Activated CD8-positive, alpha-beta memory T cell treated with anti-CD3 and anti-CD28 coated beads, Interleukin-2, amount 50 U/mL, for 1 hour (primary cell): Measurements from ENCODE around the gene EPHB2.

ENCODE experiments used
- DNase-seq: peaks from one replicate; pipeline ENCODE4 v3.0.0-alpha.2; 2020; ENCODE audit errors: extremely low read depth

Gene EPHB2

GRCh38 chr1:22857661-22858060 is 147.0 kb downstream of the EPHB2 start:
- no peak for DNase-seq

GRCh38 chr1:22860414-22860800 is 149.8 kb downstream of the EPHB2 start:
- DNase-seq = no peak

GRCh38 chr1:22860883-22861385 is 150.3 kb downstream of the EPHB2 start:
- DNase-seq = no peak

GRCh38 chr1:22861764-22862440 is 151.3 kb downstream of the EPHB2 start:
- no peak for DNase-seq

- DNase-seq = no peak
Measured at GRCh38 chr1:22862752-22863151, 152.1 kb downstream of the EPHB2 start.

GRCh38 chr1:22863766-22864165 is 153.1 kb downstream of the EPHB2 start:
- DNase-seq = no peak

GRCh38 chr1:22864886-22865285 is 154.2 kb downstream of the EPHB2 start:
- no peak for DNase-seq

- DNase-seq = no peak
Measured at GRCh38 chr1:22865736-22866135, 155.1 kb downstream of the EPHB2 start.

- DNase-seq = no peak
Measured at GRCh38 chr1:22866868-22867267, 156.2 kb downstream of the EPHB2 start.

GRCh38 chr1:22868331-22868730 is 157.7 kb downstream of the EPHB2 start:
- DNase-seq = no peak

- DNase-seq = no peak
Measured at GRCh38 chr1:22869325-22869724, 158.7 kb downstream of the EPHB2 start.

GRCh38 chr1:22870201-22870871 is 159.7 kb downstream of the EPHB2 start:
- DNase-seq = no peak

GRCh38 chr1:22872981-22873664 is 162.5 kb downstream of the EPHB2 start:
- DNase-seq = no peak

GRCh38 chr1:22874785-22875184 is 164.1 kb downstream of the EPHB2 start:
- DNase-seq = no peak

- DNase-seq = no peak
Measured at GRCh38 chr1:22875241-22875640, 164.6 kb downstream of the EPHB2 start.

GRCh38 chr1:22875841-22876240 is 165.2 kb downstream of the EPHB2 start:
- no peak for DNase-seq

- DNase-seq = no peak
Measured at GRCh38 chr1:22876359-22877111, 165.9 kb downstream of the EPHB2 start.

GRCh38 chr1:22877112-22877915 is 166.7 kb downstream of the EPHB2 start:
- DNase-seq = no peak

- DNase-seq = no peak
Measured at GRCh38 chr1:22877980-22878379, 167.3 kb downstream of the EPHB2 start.

GRCh38 chr1:22878626-22879025 is 168.0 kb downstream of the EPHB2 start:
- no peak for DNase-seq

GRCh38 chr1:22879445-22879844 is 168.8 kb downstream of the EPHB2 start:
- DNase-seq = no peak
